ENCODE measurements around the gene HCFC1. TPM values are rescaled to one million over a fixed set of nuclear protein-coding genes. Genes with fewer than 3 reads are reported as not detected.

HCFC1 gene
- total and polyA plus RNA-seq, 9 of the 15 experiments (the other 6 are each of a cell fraction or from before 2014, with no cell fraction given): 2.8 to 133 (median 17.1) TPM

DNA sequence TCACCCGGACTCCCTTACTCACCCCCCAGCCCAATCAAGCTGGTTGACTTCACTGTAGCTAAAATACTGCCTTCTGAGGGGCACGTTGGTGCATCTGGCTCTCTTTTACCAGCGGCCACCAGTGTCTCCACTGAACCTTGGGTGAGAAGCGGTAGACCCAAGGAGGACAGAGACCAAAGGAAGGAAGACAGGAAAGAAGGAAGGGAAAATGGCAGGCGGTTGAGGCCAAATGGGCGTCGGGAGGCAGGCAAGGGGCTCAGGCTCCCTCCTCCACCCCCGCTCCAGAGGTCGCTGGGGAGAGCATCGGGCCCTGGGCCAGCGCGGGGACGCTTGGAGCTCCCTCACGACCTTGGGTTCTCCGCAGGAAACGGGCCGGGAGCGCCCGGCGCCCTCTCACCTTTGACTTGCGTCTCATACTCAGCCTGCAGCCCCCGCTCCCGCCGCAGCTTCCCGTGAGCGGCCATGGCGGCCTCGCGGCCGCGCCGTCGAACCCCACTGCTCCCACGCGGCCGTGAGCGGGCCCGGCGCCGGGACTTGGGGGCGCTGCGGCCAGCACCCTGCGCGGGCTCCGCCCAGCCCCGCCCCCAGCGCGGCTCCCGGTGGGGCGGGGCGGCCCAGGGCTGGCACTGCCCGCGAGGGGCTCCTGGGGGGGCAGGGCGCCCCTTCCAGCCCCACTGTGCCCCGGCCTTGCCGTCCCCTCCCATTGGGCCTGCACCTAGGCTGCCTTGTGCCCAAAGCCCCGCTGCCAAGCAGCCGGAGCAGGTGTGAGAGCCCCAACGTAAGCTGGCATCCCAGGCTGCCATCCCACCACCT is 45.7 kb downstream of the HCFC1 start, which contains the start of gene ARHGAP4 (continued):
- TF ChIP-seq, protein P1, sequence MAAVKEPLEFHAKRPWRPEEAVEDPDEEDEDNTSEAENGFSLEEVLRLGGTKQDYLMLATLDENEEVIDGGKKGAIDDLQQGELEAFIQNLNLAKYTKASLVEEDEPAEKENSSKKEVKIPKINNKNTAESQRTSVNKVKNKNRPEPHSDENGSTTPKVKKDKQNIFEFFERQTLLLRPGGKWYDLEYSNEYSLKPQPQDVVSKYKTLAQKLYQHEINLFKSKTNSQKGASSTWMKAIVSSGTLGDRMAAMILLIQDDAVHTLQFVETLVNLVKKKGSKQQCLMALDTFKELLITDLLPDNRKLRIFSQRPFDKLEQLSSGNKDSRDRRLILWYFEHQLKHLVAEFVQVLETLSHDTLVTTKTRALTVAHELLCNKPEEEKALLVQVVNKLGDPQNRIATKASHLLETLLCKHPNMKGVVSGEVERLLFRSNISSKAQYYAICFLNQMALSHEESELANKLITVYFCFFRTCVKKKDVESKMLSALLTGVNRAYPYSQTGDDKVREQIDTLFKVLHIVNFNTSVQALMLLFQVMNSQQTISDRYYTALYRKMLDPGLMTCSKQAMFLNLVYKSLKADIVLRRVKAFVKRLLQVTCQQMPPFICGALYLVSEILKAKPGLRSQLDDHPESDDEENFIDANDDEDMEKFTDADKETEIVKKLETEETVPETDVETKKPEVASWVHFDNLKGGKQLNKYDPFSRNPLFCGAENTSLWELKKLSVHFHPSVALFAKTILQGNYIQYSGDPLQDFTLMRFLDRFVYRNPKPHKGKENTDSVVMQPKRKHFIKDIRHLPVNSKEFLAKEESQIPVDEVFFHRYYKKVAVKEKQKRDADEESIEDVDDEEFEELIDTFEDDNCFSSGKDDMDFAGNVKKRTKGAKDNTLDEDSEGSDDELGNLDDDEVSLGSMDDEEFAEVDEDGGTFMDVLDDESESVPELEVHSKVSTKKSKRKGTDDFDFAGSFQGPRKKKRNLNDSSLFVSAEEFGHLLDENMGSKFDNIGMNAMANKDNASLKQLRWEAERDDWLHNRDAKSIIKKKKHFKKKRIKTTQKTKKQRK (IDR thresholded peaks at IDR 0.05; ENCODE audit: borderline replicate concordance, low read depth, low read length): no peak
- TF ChIP-seq RBM17 (IDR thresholded peaks at IDR 0.05; ENCODE audit: borderline replicate concordance, low read depth, low read length): no peak
- no peak for TF ChIP-seq HDGF (IDR thresholded peaks at IDR 0.05)
- no peak for TF ChIP-seq RBM39 (optimal IDR thresholded peaks at IDR 0.05; ENCODE audit: low read depth, low read length)
- no peak for TF ChIP-seq CBX8 (IDR thresholded peaks at IDR 0.05; ENCODE audit: borderline replicate concordance, extremely low read depth, low read depth, low read length, poor library complexity, severe bottlenecking)
- TF ChIP-seq ZNF75A (CRISPR knock-in tag; IDR thresholded peaks at IDR 0.05): no peak
- TF ChIP-seq DPF2 (IDR thresholded peaks at IDR 0.05): no peak
- no peak for TF ChIP-seq BCOR (IDR thresholded peaks at IDR 0.05)
- no peak for TF ChIP-seq NKRF (IDR thresholded peaks at IDR 0.05; ENCODE audit: borderline replicate concordance)
- no peak for TF ChIP-seq CHD4 (IDR thresholded peaks at IDR 0.05; ENCODE audit: insufficient read depth, insufficient replicate concordance, low read depth, low read length, poor library complexity, severe bottlenecking)
- TF ChIP-seq SREBF1 (IDR thresholded peaks at IDR 0.05; ENCODE audit: borderline replicate concordance, low read depth, low read length): no peak
- TF ChIP-seq SIN3B (IDR thresholded peaks at IDR 0.05; ENCODE audit: low read depth): peak; percentile 33; the same call in 1 of the 2 replicates
- TF ChIP-seq BRD9 (IDR thresholded peaks at IDR 0.05; ENCODE audit: low read depth, partially characterized antibody): no peak
- TF ChIP-seq RFX7 (CRISPR knock-in tag; IDR thresholded peaks at IDR 0.05): no peak
- TF ChIP-seq SUPT5H (IDR thresholded peaks at IDR 0.05): peak; percentile 91
- 0 out of 2 replicates have a peak, but pooled peaks have one; percentile 43 for TF ChIP-seq ZNF717 (CRISPR knock-in tag; IDR thresholded peaks at IDR 0.05)
- peak; percentile 57 for TF ChIP-seq NR2C1 (IDR thresholded peaks at IDR 0.05)
- TF ChIP-seq NR2C1 (tag; IDR thresholded peaks at IDR 0.05): peak; percentile 72
- no peak for TF ChIP-seq TRIM24 (IDR thresholded peaks at IDR 0.05)
- TF ChIP-seq NONO (IDR thresholded peaks at IDR 0.05; ENCODE audit: low read depth in 2 of 2, low read length in 1 of 2): peak; percentile 28 to 95; a peak in 3 of 4 replicates
- TF ChIP-seq HNRNPH1 (optimal IDR thresholded peaks at IDR 0.05; ENCODE audit: low read depth, low read length): no peak
- TF ChIP-seq MTA2 (IDR thresholded peaks at IDR 0.05; ENCODE audit: low read depth): no peak
- no peak for TF ChIP-seq ATF2 (CRISPR knock-in tag; IDR thresholded peaks at IDR 0.05)
- no peak for TF ChIP-seq STAT5B (CRISPR knock-in tag; IDR thresholded peaks at IDR 0.05)
